ENCODE measurements around the gene C2CD2L.
"Not testable (repeated sequence)": the region's sequence is repeated elsewhere in the genome, so short reads cannot be mapped to it uniquely, and the experiment has no call there.

The C2CD2L gene

GRCh38 chr11:119147604-119148333, 40.6 kb downstream of the C2CD2L start:
- in situ Hi-C loops (cut with HindIII; ENCODE audit: low sequenced_read_pairs) = no loop called here

GRCh38 chr11:119148720-119149017, 41.5 kb downstream of the C2CD2L start:
- in situ Hi-C loops (cut with HindIII; ENCODE audit: low sequenced_read_pairs) = no loop called here

- in situ Hi-C loops (cut with HindIII; ENCODE audit: low sequenced_read_pairs) = no loop called here
These were observed 42.1 kb downstream of the C2CD2L start, which contains the start of gene ABCG4 for GRCh38 chr11:119149018-119149785. Gene ABCG4, plus strand, starts transcription at chr11:119149052. Its CDS starts 914 bp downstream, at chr11:119149966.

- in situ Hi-C loops (cut with HindIII; ENCODE audit: low sequenced_read_pairs) = no loop called here
These were observed 42.7 kb downstream of the C2CD2L start for GRCh38 chr11:119149786-119150275.

GRCh38 chr11:119152043-119152442, 44.9 kb downstream of the C2CD2L start:
- in situ Hi-C loops (cut with HindIII; ENCODE audit: low sequenced_read_pairs) = no loop called here

GRCh38 chr11:119152604-119153003, 45.5 kb downstream of the C2CD2L start:
- in situ Hi-C loops (cut with HindIII; ENCODE audit: low sequenced_read_pairs) = no loop called here

GRCh38 chr11:119153049-119153818, 46.1 kb downstream of the C2CD2L start:
- in situ Hi-C loops (cut with HindIII; ENCODE audit: low sequenced_read_pairs) = no loop called here

GRCh38 chr11:119154178-119154577, 47.0 kb downstream of the C2CD2L start:
- in situ Hi-C loops (cut with HindIII; ENCODE audit: low sequenced_read_pairs) = no loop called here

GRCh38 chr11:119155733-119156492, 48.8 kb downstream of the C2CD2L start:
- in situ Hi-C loops (cut with HindIII; ENCODE audit: low sequenced_read_pairs) = no loop called here

- in situ Hi-C loops (cut with HindIII; ENCODE audit: low sequenced_read_pairs) = no loop called here
These were observed 49.4 kb downstream of the C2CD2L start for GRCh38 chr11:119156496-119156895.

GRCh38 chr11:119157063-119157462, 49.9 kb downstream of the C2CD2L start:
- in situ Hi-C loops (cut with HindIII; ENCODE audit: low sequenced_read_pairs) = no loop called here

GRCh38 chr11:119158467-119158866, 51.3 kb downstream of the C2CD2L start:
- in situ Hi-C loops (cut with HindIII; ENCODE audit: low sequenced_read_pairs) = no loop called here

- in situ Hi-C loops (cut with HindIII; ENCODE audit: low sequenced_read_pairs) = no loop called here
These were observed 53.0 kb downstream of the C2CD2L start for GRCh38 chr11:119160151-119160550.

GRCh38 chr11:119161871-119162270, 54.7 kb downstream of the C2CD2L start:
- in situ Hi-C loops (cut with HindIII; ENCODE audit: low sequenced_read_pairs) = no loop called here

- in situ Hi-C loops (cut with HindIII; ENCODE audit: low sequenced_read_pairs) = no loop called here
These were observed 59.4 kb downstream of the C2CD2L start for GRCh38 chr11:119166368-119167076.

GRCh38 chr11:119167077-119167458, 59.9 kb downstream of the C2CD2L start:
- in situ Hi-C loops (cut with HindIII; ENCODE audit: low sequenced_read_pairs) = not testable (repeated sequence)

- in situ Hi-C loops (cut with HindIII; ENCODE audit: low sequenced_read_pairs) = no loop called here
These were observed 60.8 kb downstream of the C2CD2L start for GRCh38 chr11:119167933-119168332.
